GM23338 (cell line): ENCODE data around the gene ADAM11. TPM values are rescaled to one million over a fixed set of nuclear protein-coding genes. Genes with fewer than 3 reads are reported as not detected.

Experiments
- ATAC-seq: fragments of 200-7000 bp; cut with Tn5 transposase; 3 replicates; pipeline ENCODE4 v1.9.1; 2020
- DNase-seq: peaks from one replicate; pipeline ENCODE4 v3.0.0-alpha.2; 2015; ENCODE audit warnings: low spot score
- H2AFZ ChIP-seq: fragments of 200-600 bp; sonication (generic); 2 replicates; pipeline ENCODE4 v1.8.0; 2016; ENCODE audit warnings: antibody characterized with exemption, mild to moderate bottlenecking, moderate library complexity
- H3F3A ChIP-seq: fragments of 200-600 bp; sonication (generic); replicated peaks from 2 replicates; pipeline ENCODE4 v1.8.0; 2017; ENCODE audit warnings: antibody characterized with exemption, mixed run types, low read depth
- H3K27ac ChIP-seq: fragments of 200-600 bp; sonication (generic); 2 replicates; pipeline ENCODE4 v1.6.1; 2016; ENCODE audit warnings: low read depth
- H3K27me3 ChIP-seq: fragments of 200-600 bp; sonication (generic); 2 replicates; pipeline ENCODE4 v1.8.0; 2016; ENCODE audit warnings: mild to moderate bottlenecking, mixed run types, moderate library complexity; ENCODE audit not compliant: insufficient read depth
- H3K36me3 ChIP-seq: fragments of 200-600 bp; sonication (generic); 2 replicates; pipeline ENCODE4 v1.8.0; 2016; ENCODE audit warnings: mild to moderate bottlenecking; ENCODE audit not compliant: insufficient read depth
- H3K4me1 ChIP-seq: fragments of 200-600 bp; sonication (generic); 2 replicates; pipeline ENCODE4 v1.8.0; 2016; ENCODE audit warnings: mild to moderate bottlenecking, moderate library complexity; ENCODE audit not compliant: insufficient read depth
- H3K4me2 ChIP-seq: fragments of 200-600 bp; sonication (generic); 2 replicates; pipeline ENCODE4 v1.7.1; 2017; ENCODE audit warnings: mixed run types
- H3K4me3 ChIP-seq: fragments of 200-600 bp; sonication (generic); 2 replicates; pipeline ENCODE4 v1.6.1; 2016; ENCODE audit warnings: mixed run types
- H3K79me2 ChIP-seq: fragments of 200-600 bp; sonication (generic); replicated peaks from 2 replicates; pipeline ENCODE4 v1.8.0; 2017; ENCODE audit warnings: mild to moderate bottlenecking; ENCODE audit not compliant: insufficient read depth
- H3K9me2 ChIP-seq: fragments of 200-600 bp; sonication (generic); 2 replicates; pipeline ENCODE4 v1.8.0; 2017; ENCODE audit not compliant: insufficient read depth
- H4K20me1 ChIP-seq: fragments of 200-600 bp; sonication (generic); replicated peaks from 2 replicates; pipeline ENCODE4 v1.8.0; 2017; ENCODE audit warnings: mild to moderate bottlenecking; ENCODE audit not compliant: insufficient read depth
- H3K27ac Mint-ChIP-seq: 2 replicates; pipeline ENCODE4 v1.8.0; 2020; ENCODE audit warnings: inconsistent platforms, mild to moderate bottlenecking, moderate library complexity, mixed read lengths
- H3K27me3 Mint-ChIP-seq: 3 replicates; pipeline ENCODE4 v1.8.0; 2022; ENCODE audit warnings: low read depth, mild to moderate bottlenecking, moderate library complexity, mixed read lengths, inconsistent platforms; ENCODE audit not compliant: insufficient read depth, poor library complexity
- H3K36me3 Mint-ChIP-seq: 3 replicates; pipeline ENCODE4 v1.8.0; 2021; ENCODE audit warnings: low read depth, mild to moderate bottlenecking, inconsistent platforms, moderate library complexity, mixed read lengths
- H3K4me1 Mint-ChIP-seq: 3 replicates; pipeline ENCODE4 v1.8.0; 2020; ENCODE audit warnings: mild to moderate bottlenecking, inconsistent platforms, mixed read lengths
- H3K4me3 Mint-ChIP-seq: 3 replicates; pipeline ENCODE4 v1.8.0; 2021; ENCODE audit warnings: moderate library complexity, mild to moderate bottlenecking, inconsistent platforms, mixed read lengths
- H3K9me3 Mint-ChIP-seq: 3 replicates; pipeline ENCODE4 v1.8.0; 2020; ENCODE audit warnings: moderate library complexity, mild to moderate bottlenecking, inconsistent platforms, mixed read lengths
- CREB1 ChIP-seq: fragments of 250-450 bp; sonication (Bioruptor Pico); IDR thresholded peaks from 2 replicates; pipeline ENCODE4 v1.5.0; 2020; ENCODE audit warnings: low read depth, mild to moderate bottlenecking, moderate library complexity
- CTCF ChIP-seq, 2 experiments: fragments of 200-600 bp in 1 of 2; sonication (generic) in 1 of 2; conservative IDR thresholded peaks; 2 replicates each; pipeline versions ENCODE4 v1.5.1 to v1.6.1; 2016 to 2017; ENCODE audit warnings: antibody characterized with exemption in 2 of 2, low read depth in 2 of 2, mild to moderate bottlenecking in 2 of 2, moderate library complexity in 1 of 2
- EZH2 ChIP-seq: fragments of 200-600 bp; sonication (generic); IDR thresholded peaks from one replicate; pipeline ENCODE4 v1.8.0; 2017; ENCODE audit warnings: antibody characterized with exemption, mild to moderate bottlenecking, low read depth; ENCODE audit not compliant: unreplicated experiment
- NANOG ChIP-seq: IDR thresholded peaks from 2 replicates; pipeline ENCODE4 v1.6.1; 2016; ENCODE audit warnings: antibody characterized with exemption, borderline replicate concordance
- POLR2AphosphoS5 ChIP-seq: IDR thresholded peaks from 2 replicates; pipeline ENCODE4 v1.6.1; 2016; ENCODE audit warnings: antibody characterized with exemption, low read depth
- REST ChIP-seq: IDR thresholded peaks from one replicate; pipeline ENCODE4 v1.6.1; 2018; ENCODE audit warnings: antibody characterized with exemption; ENCODE audit not compliant: unreplicated experiment
- ZNF331 ChIP-seq: fragments of 250-450 bp; sonication (Bioruptor Pico); IDR thresholded peaks from 2 replicates; pipeline ENCODE4 v1.5.0; 2020; ENCODE audit warnings: low read depth, mild to moderate bottlenecking, moderate library complexity
- polyA plus RNA-seq: library from polyadenylated mRNA; unstranded; fragments of >200 nt; fragmentation: Nextera tagmentation; extraction: Ambion mirVana; gene quantifications from 2 replicates; pipeline ENCODE4 v1.2.1, GENCODE V29; 2016
- total RNA-seq: library from RNA; depleted of rRNA; stranded (reverse); fragments of >200 nt; shearing (Covaris generic); gene quantifications from 2 replicates; pipeline ENCODE4 v1.2.3, GENCODE V29; 2014
- TF ChIP-seq, protein P1 (sequence below): fragments of 250-450 bp; sonication (Bioruptor Pico); IDR thresholded peaks from 2 replicates; pipeline ENCODE4 v1.5.0; 2020; ENCODE audit warnings: mild to moderate bottlenecking, moderate library complexity

Gene ADAM11
- total and polyA plus RNA-seq, 2 experiments from 2014 or later: 0.55 to 4.7 TPM

DNA sequence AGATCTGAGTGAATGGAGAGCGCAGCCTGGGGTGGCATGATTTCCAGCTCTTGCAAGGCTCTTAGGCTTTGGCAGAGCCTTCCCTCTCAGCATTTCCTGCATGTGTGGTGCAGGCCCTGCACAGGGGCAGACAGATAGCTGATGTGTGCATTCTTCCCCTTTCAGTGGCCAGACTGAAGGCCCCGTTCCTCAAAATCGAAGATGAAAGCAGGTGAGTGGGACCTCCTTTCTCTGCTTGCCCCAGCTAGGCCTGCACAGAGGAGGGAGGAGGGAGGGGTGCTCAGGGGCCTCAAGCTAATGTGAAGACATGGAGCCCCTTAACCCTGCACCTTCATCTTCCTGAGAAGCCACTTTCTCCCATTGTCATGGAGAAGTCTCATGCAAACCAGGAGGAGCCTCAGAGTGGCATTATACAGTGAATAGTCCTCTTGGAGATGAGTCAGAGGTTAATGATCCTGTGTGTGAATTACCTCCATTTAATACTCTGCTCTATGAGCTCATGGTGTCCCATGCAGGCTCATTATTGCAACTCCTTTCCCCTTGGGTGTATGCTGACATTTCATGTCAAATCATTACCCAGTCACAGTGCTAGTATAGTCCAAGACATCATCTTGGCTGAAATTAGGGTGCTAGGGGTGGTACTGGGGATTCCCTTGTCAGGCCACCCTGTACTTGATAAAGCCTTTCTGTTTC is 20.4 kb upstream of the ADAM11 start:
- Histone ChIP-seq H2AFZ (no peak overlapping the region), H3K27ac (peak overlapping the region; percentile 59; the same call in 1 of the 2 replicates), H3K4me2 (no peak overlapping the region), H3K9me2 (no peaks in the 10 kb centered on the region), H3K27me3 (no peaks in the 10 kb centered on the region), H3K4me1 (peaks cover 12% of the 10 kb centered on the region; the same call in 1 of the 2 replicates), H3K4me3 (no peak overlapping the region), H3K36me3 (no peaks in the 10 kb centered on the region; the same call in 1 of the 2 replicates), H3K79me2 (no peaks in the 10 kb centered on the region), H4K20me1 (no peaks in the 10 kb centered on the region; the same call in 1 of the 2 replicates), H3F3A (0 out of 2 replicates have a peak, but pooled peaks cover 9% of the 10 kb centered on the region)
- DNase-seq (no peak), ATAC-seq (peak; percentile 46)
- Mint-ChIP-seq H3K36me3 (peaks cover 63% of the 10 kb centered on the region), H3K4me3 (no peak overlapping the region), H3K27ac (no peak overlapping the region), H3K9me3 (no peaks in the 10 kb centered on the region; the same call in 2 of the 3 replicates), H3K27me3 (peaks cover 10% of the 10 kb centered on the region), H3K4me1 (peaks cover 21% of the 10 kb centered on the region)
- TF ChIP-seq POLR2AphosphoS5: no peak
- TF ChIP-seq CTCF (conservative IDR thresholded peaks at IDR 0.05; ENCODE audit: low read depth in 2 of 2): no peak
- no peak for TF ChIP-seq REST

DNA sequence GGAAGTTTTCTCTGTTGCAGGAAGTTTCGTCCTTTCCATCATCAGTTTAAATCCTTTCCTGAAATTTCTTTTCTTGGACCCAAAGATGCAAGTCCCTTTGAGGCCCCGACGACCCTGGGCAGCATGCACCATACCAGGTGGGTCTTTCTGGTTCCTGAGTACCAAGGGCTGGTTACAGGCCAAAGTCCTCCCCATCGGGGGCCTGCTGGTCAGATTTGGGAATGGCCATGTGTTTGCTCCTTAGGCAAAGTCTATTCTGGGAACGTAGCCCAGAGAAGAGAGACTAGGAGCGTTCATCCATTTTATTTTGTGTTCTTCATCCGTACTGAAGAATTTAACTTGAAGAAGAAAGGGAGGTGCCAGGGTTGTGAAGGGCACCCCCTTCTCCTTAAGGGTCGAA is 17.5 kb upstream of the ADAM11 start:
- H3K36me3 ChIP-seq: no peaks in the 10 kb centered on the region
- no peak for ATAC-seq
- peaks cover 3% of the 10 kb centered on the region; the same call in 1 of the 2 replicates for H4K20me1 ChIP-seq
- H3K27ac ChIP-seq: no peak overlapping the region
- H3K9me2 ChIP-seq: no peaks in the 10 kb centered on the region
- Mint-ChIP-seq H3K27ac (no peak overlapping the region), H3K36me3 (peaks cover 49% of the 10 kb centered on the region), H3K27me3 (peaks cover 5% of the 10 kb centered on the region), H3K9me3 (no peaks in the 10 kb centered on the region), H3K4me3 (no peak overlapping the region), H3K4me1 (peaks cover 21% of the 10 kb centered on the region)
- H3K4me1 ChIP-seq: peaks cover 12% of the 10 kb centered on the region; the same call in 1 of the 2 replicates
- no peaks in the 10 kb centered on the region for H3K79me2 ChIP-seq
- no peaks in the 10 kb centered on the region for H3K27me3 ChIP-seq
- H3F3A ChIP-seq: no peaks in the 10 kb centered on the region
- no peak overlapping the region for H2AFZ ChIP-seq
- no peak overlapping the region for H3K4me3 ChIP-seq
- H3K4me2 ChIP-seq: no peak overlapping the region
- DNase-seq: no peak
- TF ChIP-seq ZNF331 (CRISPR knock-in tag): no peak
- TF ChIP-seq EZH2: no peak
- TF ChIP-seq, protein P1, sequence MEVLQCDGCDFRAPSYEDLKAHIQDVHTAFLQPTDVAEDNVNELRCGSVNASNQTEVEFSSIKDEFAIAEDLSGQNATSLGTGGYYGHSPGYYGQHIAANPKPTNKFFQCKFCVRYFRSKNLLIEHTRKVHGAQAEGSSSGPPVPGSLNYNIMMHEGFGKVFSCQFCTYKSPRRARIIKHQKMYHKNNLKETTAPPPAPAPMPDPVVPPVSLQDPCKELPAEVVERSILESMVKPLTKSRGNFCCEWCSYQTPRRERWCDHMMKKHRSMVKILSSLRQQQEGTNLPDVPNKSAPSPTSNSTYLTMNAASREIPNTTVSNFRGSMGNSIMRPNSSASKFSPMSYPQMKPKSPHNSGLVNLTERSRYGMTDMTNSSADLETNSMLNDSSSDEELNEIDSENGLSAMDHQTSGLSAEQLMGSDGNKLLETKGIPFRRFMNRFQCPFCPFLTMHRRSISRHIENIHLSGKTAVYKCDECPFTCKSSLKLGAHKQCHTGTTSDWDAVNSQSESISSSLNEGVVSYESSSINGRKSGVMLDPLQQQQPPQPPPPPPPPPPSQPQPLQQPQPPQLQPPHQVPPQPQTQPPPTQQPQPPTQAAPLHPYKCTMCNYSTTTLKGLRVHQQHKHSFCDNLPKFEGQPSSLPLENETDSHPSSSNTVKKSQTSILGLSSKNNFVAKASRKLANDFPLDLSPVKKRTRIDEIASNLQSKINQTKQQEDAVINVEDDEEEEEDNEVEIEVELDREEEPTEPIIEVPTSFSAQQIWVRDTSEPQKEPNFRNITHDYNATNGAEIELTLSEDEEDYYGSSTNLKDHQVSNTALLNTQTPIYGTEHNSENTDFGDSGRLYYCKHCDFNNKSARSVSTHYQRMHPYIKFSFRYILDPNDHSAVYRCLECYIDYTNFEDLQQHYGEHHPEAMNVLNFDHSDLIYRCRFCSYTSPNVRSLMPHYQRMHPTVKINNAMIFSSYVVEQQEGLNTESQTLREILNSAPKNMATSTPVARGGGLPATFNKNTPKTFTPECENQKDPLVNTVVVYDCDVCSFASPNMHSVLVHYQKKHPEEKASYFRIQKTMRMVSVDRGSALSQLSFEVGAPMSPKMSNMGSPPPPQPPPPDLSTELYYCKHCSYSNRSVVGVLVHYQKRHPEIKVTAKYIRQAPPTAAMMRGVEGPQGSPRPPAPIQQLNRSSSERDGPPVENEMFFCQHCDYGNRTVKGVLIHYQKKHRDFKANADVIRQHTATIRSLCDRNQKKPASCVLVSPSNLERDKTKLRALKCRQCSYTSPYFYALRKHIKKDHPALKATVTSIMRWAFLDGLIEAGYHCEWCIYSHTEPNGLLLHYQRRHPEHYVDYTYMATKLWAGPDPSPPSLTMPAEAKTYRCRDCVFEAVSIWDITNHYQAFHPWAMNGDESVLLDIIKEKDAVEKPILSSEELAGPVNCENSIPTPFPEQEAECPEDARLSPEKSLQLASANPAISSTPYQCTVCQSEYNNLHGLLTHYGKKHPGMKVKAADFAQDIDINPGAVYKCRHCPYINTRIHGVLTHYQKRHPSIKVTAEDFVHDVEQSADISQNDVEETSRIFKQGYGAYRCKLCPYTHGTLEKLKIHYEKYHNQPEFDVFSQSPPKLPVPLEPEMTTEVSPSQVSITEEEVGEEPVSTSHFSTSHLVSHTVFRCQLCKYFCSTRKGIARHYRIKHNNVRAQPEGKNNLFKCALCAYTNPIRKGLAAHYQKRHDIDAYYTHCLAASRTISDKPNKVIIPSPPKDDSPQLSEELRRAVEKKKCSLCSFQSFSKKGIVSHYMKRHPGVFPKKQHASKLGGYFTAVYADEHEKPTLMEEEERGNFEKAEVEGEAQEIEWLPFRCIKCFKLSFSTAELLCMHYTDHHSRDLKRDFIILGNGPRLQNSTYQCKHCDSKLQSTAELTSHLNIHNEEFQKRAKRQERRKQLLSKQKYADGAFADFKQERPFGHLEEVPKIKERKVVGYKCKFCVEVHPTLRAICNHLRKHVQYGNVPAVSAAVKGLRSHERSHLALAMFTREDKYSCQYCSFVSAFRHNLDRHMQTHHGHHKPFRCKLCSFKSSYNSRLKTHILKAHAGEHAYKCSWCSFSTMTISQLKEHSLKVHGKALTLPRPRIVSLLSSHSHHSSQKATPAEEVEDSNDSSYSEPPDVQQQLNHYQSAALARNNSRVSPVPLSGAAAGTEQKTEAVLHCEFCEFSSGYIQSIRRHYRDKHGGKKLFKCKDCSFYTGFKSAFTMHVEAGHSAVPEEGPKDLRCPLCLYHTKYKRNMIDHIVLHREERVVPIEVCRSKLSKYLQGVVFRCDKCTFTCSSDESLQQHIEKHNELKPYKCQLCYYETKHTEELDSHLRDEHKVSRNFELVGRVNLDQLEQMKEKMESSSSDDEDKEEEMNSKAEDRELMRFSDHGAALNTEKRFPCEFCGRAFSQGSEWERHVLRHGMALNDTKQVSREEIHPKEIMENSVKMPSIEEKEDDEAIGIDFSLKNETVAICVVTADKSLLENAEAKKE (CRISPR knock-in tag): no peak
- TF ChIP-seq CREB1: no peak
- no peak for TF ChIP-seq POLR2AphosphoS5
- TF ChIP-seq NANOG: no peak
